ENCODE results near the gene ZNF526. TPM values are rescaled to one million over a fixed set of nuclear protein-coding genes. Genes with fewer than 3 reads are reported as not detected.

Gene ZNF526
- total and polyA plus RNA-seq, 9 of the 15 experiments (the other 6 are each of a cell fraction or from before 2014, with no cell fraction given): 1.3 to 17.9 (median 6.2) TPM

- TF ChIP-seq ZSCAN32 (CRISPR knock-in tag; IDR thresholded peaks at IDR 0.05): no peak
- TF ChIP-seq RFX5 (IDR thresholded peaks at IDR 0.05; ENCODE audit: low read depth, low read length): no peak
- TF ChIP-seq ZNF239 (CRISPR knock-in tag; IDR thresholded peaks at IDR 0.05): no peak
- no peak for TF ChIP-seq CREB1 (IDR thresholded peaks at IDR 0.05)
- no peak for TF ChIP-seq CREB1 (CRISPR knock-in tag; IDR thresholded peaks at IDR 0.05)
- TF ChIP-seq CTCFL (IDR thresholded peaks at IDR 0.05; ENCODE audit: borderline replicate concordance, insufficient read depth, low read depth, low read length, poor library complexity, severe bottlenecking): no peak
- no peak for TF ChIP-seq NR2C1 (IDR thresholded peaks at IDR 0.05)
- no peak for TF ChIP-seq NR2C1 (tag; IDR thresholded peaks at IDR 0.05)
- TF ChIP-seq JUNB (CRISPR knock-in tag; conservative IDR thresholded peaks at IDR 0.05): no peak
- TF ChIP-seq REST (IDR thresholded peaks at IDR 0.05; ENCODE audit: borderline replicate concordance): no peak
- no peak for TF ChIP-seq REST (CRISPR knock-in tag; IDR thresholded peaks at IDR 0.05; ENCODE audit: low read depth)
- no peak for TF ChIP-seq RREB1 (CRISPR knock-in tag; IDR thresholded peaks at IDR 0.05)
These were observed 49.6 kb downstream of the ZNF526 start (continued) for GRCh38 chr19:42269478-42270345.

Data from K562 (cell line).